PFSK-1 (cell line): ENCODE measurements around the gene GRM3.

ENCODE experiments used
- POLR2AphosphoS5 ChIP-seq: IDR thresholded peaks from 2 replicates; pipeline ENCODE4 v1.6.1; 2012; ENCODE audit warnings: low read depth, mild to moderate bottlenecking, control low read depth, low read length, moderate library complexity
- SIN3A ChIP-seq: IDR thresholded peaks from 2 replicates; pipeline ENCODE4 v1.6.1; 2012; ENCODE audit warnings: mild to moderate bottlenecking, low read length, moderate library complexity, borderline replicate concordance; ENCODE audit not compliant: insufficient read depth

- TF ChIP-seq SIN3A: no peak
- TF ChIP-seq POLR2AphosphoS5: no peak
Measured at GRCh38 chr7:86708031-86708680, 64.4 kb downstream of the GRM3 start.
